ENCODE measurements around the gene CADPS2. TPM values are rescaled to one million over a fixed set of nuclear protein-coding genes. Genes with fewer than 3 reads are reported as not detected.

Gene CADPS2
- total RNA-seq, 1 experiment from 2014 or later, result 12.2 TPM

GRCh38 chr7:122561326-122561725 is 324.9 kb downstream of the CADPS2 start:
- Mint-ChIP-seq H3K27me3 (ENCODE audit: low read depth) (no peaks in the 10 kb centered on the region), H3K4me3 (no peak overlapping the region), H3K4me1 (peaks cover 14% of the 10 kb centered on the region), H3K9me3 (peaks cover 3% of the 10 kb centered on the region; the same call in 1 of the 2 replicates), H3K27ac (no peak overlapping the region), H3K36me3 (no peaks in the 10 kb centered on the region)
- no peak for DNase-seq (ENCODE audit: low spot score)
- TF ChIP-seq ZNF232 (CRISPR knock-in tag; IDR thresholded peaks at IDR 0.05) (no peak), E2F5 (CRISPR knock-in tag; IDR thresholded peaks at IDR 0.05) (no peak), SMAD3 (CRISPR knock-in tag; IDR thresholded peaks at IDR 0.05; ENCODE audit: borderline replicate concordance) (no peak), SMAD4 (CRISPR knock-in tag; IDR thresholded peaks at IDR 0.05) (no peak), SOX15 (CRISPR knock-in tag; IDR thresholded peaks at IDR 0.05) (no peak), RELA (CRISPR knock-in tag; IDR thresholded peaks at IDR 0.05; ENCODE audit: borderline replicate concordance) (no peak), IRF2 (CRISPR knock-in tag; IDR thresholded peaks at IDR 0.05; ENCODE audit: borderline replicate concordance, low read depth) (no peak), NR1H2 (CRISPR knock-in tag; IDR thresholded peaks at IDR 0.05) (no peak), ZNF263 (CRISPR knock-in tag; IDR thresholded peaks at IDR 0.05; ENCODE audit: low read depth) (no peak), CTCF (IDR thresholded peaks at IDR 0.05) (no peak), E2F4 (CRISPR knock-in tag; IDR thresholded peaks at IDR 0.05; ENCODE audit: borderline replicate concordance, low read depth) (no peak), ZNF671 (CRISPR knock-in tag; IDR thresholded peaks at IDR 0.05) (no peak), NFYB (CRISPR knock-in tag; conservative IDR thresholded peaks at IDR 0.05; ENCODE audit: low read depth) (no peak), NFATC4 (CRISPR knock-in tag; IDR thresholded peaks at IDR 0.05) (no peak), CREM (CRISPR knock-in tag; IDR thresholded peaks at IDR 0.05) (no peak), MYBL2 (CRISPR knock-in tag; IDR thresholded peaks at IDR 0.05) (no peak), TEAD4 (CRISPR knock-in tag; IDR thresholded peaks at IDR 0.05) (no peak)
- no peak for ATAC-seq
- POLR2A ChIA-PET, result no interaction called here
- CTCF ChIA-PET, result no interaction called here

GRCh38 chr7:122556873-122557542 is 329.3 kb downstream of the CADPS2 start:
- peaks cover 10% of the 10 kb centered on the region for H3K4me1 Mint-ChIP-seq
- H3K36me3 Mint-ChIP-seq, result no peaks in the 10 kb centered on the region
- POLR2A ChIA-PET, result no interaction called here
- TF ChIP-seq E2F1 (CRISPR knock-in tag; IDR thresholded peaks at IDR 0.05) (no peak), NR2C2 (CRISPR knock-in tag; IDR thresholded peaks at IDR 0.05) (no peak), SP1 (CRISPR knock-in tag; conservative IDR thresholded peaks at IDR 0.05) (no peak), CREB1 (CRISPR knock-in tag; IDR thresholded peaks at IDR 0.05) (no peak), TEAD4 (CRISPR knock-in tag; IDR thresholded peaks at IDR 0.05) (no peak), FOXP1 (CRISPR knock-in tag; IDR thresholded peaks at IDR 0.05; ENCODE audit: borderline replicate concordance) (no peak), SMAD4 (CRISPR knock-in tag; IDR thresholded peaks at IDR 0.05) (no peak), SMAD3 (CRISPR knock-in tag; IDR thresholded peaks at IDR 0.05; ENCODE audit: borderline replicate concordance) (no peak), NFYB (CRISPR knock-in tag; conservative IDR thresholded peaks at IDR 0.05; ENCODE audit: low read depth) (no peak)
- peaks cover 3% of the 10 kb centered on the region; the same call in 1 of the 2 replicates for H3K9me3 Mint-ChIP-seq
- no peaks in the 10 kb centered on the region for H3K27me3 Mint-ChIP-seq (ENCODE audit: low read depth)
- DNase-seq (ENCODE audit: low spot score) (no peak), ATAC-seq (no peak)
- H3K4me3 Mint-ChIP-seq, result no peak overlapping the region
- no peak overlapping the region for H3K27ac Mint-ChIP-seq
- CTCF ChIA-PET, result interaction anchor here (1.5 kb wide), 1 partner anchor 464 kb away, joined by 3 read pairs; no protein-coding TSS in a partner anchor

Data from WTC11 (cell line).